Measurements from ENCODE around the gene TFPT.

Gene TFPT

DNA sequence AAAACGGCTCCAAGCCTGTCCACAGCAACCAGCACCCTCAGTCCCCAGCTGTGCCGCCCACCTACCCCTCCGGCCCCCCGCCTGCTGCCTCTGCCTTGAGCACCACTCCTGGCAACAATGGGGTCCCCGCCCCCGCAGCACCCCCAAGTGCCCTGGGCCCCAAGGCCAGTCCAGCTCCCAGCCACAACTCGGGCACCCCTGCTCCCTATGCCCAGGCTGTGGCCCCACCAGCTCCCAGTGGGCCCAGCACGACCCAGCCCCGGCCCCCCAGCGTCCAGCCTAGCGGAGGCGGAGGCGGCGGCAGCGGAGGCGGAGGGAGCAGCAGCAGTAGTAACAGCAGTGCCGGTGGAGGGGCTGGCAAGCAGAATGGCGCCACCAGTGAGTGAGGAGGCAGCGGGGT is 32.7 kb upstream of the TFPT start:
- no peak for DNase-seq

DNA sequence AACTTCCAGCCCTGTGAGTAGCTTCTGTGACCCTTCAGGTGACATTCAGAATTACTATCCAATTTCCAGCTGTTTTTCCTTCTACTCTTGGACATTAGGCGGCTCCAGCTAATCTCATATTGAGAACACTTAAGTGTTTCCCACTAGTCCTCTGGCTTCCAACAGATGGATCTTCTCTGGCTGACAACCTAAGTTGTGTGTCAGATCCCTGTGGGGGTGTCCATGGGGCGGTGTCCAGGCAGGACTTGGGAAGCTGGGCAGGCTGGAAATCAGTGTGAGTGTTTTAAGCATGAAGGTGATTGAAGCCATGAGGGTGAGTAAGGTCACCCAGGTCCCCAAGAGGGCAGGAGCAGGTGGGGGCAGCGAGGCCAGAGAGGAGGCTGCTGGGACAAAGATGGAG is 32.2 kb upstream of the TFPT start:
- no peak for DNase-seq

DNA sequence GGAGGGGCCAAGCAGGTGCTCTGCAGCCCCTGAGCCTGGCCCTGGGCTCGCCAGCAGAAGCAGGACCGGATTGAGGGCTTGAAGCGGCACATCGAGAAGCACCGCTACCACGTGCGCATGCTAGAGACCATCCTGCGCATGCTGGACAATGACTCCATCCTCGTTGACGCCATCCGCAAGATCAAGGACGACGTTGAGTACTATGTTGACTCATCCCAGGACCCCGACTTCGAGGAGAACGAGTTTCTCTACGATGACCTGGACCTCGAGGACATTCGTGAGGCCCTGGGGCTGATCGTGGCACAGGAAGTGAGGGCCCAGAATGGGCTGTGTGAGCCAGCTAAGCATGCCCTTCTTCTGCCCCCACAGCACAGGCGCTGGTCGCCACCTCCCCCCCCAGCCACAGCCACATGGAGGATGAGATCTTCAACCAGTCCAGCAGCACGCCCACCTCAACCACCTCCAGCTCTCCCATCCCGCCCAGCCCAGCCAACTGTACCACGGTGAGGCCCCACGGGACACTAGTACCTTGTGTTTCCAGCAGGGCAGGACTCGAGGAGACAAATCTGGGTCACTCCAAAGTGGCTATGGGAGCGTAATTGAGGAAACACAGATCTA is 30.2 kb upstream of the TFPT start:
- no peak for DNase-seq

DNA sequence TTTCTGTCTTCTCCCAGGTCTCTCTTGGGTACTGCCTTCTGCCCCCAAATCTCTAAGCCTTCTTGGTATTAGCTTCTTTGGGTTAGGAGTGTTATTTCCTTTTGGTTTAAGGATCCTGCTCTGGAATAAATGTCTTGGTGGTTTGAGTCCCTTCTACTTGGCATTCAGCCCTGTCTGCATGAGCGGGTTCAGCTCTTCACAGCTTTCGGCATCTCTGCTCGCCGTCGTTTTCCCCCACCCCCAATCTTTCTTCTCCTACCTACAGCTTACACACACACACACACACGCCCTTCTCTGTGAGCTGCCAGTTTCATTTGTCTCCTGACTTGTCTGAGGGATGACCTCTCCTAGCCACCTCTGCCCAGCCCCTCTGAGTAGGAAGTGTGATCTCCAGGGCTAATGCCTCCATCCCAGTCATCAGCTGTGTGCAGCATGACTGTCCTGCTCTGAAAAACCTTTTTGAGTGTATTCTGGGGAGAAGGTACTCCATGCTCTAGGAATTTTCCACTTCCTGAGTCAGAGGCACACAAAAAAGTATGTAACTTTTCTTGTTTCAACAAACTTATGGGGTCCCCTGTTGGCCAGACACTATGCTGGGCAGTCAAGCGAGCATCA is 26.8 kb upstream of the TFPT start:
- DNase-seq, result no peak

DNA sequence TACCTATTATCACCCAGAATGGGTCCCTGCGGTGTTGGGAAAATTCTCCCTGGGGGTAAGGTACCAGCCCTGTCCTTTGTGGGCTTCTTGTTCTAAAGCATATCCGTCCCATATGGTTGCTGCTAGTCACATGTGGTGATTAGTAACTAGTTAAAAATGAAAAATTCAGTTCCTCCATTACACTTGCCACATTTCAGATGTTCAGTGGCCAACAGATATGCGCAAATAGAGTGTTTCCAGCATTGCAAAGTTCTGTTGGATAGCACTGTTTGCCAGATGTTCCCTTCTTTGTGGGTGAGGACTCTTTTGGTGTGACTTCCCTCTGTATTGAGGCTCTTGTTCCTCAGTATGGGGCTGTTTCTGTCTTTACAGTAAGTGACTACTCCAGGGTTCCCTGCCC is 25.9 kb upstream of the TFPT start:
- no peak for DNase-seq

DNA sequence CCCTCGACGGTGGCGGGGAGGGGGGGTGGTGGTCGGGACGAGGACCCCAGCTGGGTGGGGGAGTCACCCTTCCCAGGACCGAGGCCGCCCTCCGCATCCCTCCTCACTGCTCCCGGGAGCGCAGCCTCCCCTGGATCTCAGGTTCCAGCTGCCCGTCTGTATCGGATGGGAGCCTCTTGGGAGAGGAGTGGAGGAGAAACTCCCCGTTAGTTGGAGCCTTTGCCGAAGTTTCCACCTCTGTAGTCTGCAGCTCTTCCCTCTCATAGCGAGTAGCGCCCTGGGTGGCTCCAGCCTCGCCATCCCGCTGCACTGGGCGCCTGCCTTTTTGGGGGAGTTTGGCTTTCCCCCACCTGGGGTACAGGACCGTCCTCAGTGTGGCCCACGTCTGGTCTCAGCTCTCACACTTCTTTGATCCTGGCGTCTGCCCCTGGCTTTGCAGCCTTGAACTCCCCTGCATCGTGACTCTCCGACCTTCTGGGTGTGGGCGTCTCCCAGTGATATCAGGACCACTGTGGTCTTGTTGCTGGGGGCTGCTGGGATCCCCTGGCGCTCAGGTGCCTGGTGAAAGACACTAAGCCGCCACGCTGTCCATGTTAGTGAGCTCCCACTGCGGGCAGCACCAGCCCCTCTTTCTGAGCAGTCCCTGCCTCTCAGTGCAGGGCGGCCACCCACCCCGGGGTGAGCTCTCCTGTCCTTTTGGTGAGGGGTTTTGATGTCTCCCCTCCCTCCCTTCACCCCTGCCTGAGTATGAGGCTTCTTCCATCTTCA is 23.2 kb upstream of the TFPT start:
- DNase-seq, result no peak

DNA sequence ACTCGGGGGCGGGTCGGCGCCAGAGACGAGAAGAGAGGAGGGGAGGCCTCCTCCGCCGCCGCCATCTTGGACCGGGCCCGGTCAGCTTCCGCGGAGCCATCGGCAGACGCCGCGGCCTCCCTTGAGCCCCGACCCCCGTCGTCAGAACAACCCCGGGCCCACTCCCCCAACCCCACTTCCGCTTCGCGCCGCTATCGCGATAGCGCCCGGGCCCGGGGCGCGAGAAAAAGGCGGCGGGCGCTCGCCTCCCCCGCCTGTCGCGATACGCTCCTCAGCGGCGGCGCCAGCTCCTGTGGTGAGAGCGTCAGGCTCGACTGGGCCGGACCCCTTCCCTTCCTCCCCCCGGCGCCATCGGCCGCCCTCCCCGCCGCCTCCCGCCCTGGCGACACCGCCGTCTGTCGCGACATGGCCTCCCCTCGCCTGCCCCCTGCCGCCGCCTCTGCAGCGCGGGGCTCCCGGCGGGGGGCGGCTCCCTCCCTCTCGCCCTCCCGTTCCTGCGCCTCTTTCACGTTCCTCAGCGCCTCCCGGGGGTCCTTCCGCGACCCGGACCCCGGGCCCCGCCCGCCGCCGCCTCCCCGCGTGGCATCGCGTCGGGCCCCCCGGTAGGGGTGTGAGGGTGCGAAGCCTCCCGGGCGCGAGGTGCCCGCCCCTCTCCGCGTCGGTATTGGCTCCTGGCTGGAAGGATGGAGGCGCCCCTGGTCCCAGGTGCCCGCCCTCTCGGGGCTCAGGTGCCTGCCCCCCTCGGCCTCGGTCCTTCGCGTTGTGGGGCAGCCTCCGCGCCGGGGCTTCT is 22.4 kb upstream of the TFPT start, which contains the start of gene CNOT3:
TSS of gene CNOT3 (plus strand) at position 64 of the 790 bp plus-strand sequence. CDS start 5,217 bp downstream, outside the sequence.
- DNase-seq, result no peak

DNA sequence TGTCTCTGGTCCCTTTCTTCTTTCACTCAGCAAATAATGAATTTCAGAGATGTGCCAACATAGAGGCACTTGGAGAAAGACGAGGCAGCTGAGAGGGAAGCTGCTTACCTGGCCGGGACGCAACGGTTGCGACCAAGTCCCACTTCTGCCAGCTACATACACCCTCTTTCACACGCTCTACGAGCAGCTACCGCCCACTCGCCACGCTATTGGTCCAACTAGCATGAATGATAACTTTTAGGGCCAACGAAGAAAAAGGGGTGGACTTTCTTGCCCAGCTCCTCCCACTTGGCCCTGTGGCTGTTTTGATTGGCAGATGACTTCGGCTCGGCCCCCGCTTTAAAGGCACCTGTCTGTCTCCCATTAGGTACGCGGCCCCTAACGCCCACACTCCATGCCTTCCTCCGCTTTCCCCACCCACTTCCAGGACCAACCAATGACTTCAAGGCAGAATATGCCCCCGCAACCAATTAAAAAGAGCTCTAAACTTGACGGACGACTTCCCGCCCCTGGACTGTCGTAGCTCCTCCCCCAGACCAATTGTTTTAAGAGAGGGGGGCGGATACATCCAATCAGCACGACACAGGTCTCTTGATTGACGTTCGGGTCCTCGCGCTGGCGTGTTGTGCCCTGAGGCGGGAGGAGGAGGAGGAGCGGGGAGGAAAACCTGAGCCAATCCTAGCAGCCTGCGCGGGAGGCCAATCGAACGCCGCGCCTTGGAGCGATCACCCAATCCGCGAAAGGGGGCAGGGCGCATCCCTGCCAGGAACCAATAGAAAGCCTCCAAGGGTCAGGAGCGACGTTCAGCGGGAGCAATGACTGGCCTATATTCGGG is 21.6 kb upstream of the TFPT start:
- peak; percentile 100 for DNase-seq

DNA sequence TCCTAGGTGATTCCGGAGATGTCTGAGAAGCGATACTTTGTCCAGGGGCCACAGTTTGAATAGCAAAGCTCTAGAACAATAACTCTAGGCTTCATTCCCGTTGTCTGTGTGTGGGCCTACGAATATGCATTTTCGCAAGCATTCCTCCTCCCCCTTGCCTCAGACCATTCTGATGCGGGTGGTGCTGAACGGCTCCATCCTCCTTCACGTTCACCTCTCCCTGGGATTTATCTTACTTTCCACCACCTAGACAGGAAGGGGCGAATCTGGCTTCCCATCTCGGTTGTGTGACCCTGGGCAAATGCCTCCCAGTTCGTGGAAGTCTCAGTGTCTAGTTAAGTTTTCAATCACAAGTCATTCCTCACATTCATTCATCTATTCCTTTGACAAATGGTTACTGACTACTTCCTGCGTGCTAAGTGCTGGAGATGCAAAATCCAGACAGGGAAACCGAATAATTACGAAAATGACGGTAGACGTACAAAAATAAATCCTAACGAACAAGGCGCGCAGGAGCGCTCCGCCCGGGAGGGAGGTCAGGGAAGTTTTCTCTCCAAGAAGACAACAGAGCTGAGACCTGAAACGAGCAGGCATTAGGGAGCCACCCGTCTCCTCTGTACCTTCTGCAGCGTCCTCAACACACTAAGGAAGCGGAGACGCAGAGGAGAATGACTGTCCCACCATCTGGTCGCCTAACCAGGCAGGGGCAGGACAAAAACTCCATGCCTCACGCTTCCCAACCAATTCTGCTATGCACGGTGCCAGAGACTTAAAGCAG is 20.8 kb upstream of the TFPT start:
- DNase-seq, result no peak

DNA sequence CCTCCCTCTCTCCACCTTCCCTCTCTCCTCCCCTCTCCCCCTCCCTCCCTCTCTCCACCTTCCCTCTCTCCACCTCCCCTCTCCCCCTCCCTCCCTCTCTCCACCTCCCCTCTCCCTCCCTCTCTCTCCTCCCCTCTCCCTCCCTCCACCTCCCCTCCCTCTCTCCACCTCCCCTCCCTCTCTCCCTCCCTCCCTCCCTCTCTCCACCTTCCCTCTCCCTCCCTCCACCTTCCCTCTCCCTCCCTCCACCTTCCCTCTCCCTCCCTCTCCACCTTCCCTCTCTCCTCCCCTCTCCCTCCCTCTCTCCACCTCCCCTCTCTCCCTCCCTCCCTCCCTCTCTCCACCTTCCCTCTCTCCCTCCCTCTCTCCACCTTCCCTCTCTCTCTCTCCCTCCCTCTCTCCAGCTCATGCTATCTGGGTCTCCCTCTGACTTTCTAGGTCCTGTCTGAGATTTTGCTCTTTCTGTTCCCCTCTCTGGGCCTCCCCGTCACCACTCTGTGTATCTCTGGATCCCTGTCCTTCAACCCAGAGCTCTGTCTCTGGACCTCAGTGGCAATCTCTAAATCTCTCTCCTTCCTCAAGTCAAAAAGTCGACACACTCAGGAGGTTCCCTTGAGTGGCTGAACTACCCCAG is 18.6 kb upstream of the TFPT start:
- no peak for DNase-seq

DNA sequence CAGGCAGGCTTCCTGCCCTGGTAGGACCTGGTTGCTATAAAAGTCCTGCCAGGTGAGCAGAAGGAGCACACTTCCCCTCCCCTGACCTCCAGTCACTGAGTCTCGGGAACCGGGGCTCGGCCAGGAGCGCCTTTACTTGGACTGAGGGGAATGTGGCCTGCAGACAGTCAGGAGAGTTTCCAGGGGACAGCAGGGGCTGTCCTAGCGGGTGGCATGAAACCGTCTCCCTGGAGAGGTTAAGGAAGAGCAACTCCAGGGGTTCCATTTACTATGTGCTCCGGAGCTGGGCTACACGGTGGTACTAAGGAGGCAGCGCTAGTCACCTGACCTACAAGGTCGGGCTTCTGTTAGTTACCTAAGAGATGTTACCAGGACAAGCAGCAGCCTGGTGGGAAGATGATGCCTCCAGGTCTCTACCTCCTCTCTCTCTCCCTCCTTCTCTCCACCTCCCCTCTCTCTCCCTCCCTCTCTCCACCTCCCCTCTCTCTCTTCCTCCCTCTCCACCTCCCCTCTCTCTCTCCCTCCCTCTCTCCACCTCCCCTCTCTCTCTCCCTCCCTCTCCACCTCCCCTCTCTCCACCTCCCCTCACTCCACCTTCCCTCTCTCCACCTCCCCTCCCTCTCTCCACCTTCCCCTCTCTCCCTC is 18.0 kb upstream of the TFPT start:
- DNase-seq, result no peak

DNA sequence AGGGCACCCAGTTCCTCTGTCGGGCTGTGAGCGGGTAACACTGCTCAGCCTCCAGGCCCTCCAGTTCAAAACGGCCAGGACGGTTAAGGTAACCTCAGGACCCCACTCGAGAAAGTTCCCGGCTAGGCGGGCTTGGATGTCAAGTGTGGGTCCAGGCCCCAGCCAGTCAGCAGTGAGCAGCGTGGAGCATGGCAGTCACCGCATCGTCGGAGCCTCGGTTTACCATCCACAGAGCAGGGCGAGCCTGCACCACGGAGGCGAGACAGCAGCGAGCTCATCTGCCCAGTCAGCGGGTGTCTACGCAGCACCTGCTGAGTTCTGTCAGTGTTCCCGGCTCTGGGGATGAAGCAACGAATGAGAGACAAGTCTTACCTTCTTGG is 14.2 kb upstream of the TFPT start:
- DNase-seq, result no peak

DNA sequence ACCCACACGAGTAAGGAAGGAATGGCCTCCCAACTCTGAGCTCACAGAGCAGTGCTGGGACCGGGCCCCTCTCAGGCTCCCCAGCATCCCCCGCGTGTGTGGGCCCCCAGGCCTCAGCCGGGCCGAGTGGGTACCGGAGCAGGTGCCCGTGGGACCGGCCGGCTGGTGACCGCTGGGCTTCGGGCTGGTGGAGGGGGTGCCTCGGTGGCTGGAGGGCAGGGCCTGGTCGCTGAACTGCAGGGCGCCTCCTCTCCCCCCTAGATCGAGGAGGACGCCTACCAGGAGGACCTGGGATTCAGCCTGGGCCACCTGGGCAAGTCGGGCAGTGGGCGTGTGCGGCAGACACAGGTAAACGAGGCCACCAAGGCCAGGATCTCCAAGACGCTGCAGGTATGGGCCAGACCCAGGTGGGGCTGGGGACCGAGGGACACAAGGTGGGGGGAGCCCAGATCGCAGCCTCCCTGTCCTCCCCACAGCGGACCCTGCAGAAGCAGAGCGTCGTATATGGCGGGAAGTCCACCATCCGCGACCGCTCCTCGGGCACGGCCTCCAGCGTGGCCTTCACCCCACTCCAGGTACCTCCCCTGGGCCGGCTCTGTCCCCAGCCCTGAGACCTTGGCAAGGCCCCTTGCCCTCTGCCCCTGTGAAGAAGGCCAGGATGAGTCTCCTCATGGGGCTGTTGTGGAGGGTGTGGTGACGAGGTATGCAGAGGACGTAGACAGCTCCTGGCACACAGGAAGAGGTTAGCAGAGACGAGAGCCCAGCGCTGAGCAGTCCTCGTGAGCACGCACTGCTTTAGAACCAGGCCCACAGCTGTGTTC is 13.5 kb upstream of the TFPT start:
- no peak for DNase-seq

DNA sequence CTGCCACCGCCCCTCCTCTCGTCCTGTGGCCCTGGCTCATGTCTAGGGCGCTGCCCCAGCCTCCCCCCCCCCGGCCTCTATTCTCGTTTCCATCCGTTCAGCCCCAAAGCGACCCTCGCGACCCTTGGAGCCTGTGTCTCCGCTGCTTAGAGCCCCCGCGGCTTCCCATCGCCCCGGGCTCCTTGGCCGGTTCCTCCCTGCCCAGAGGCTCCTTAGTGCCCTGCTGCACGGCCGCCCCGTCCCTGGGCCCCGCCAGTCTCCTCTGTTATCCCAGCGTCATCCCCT is 12.9 kb upstream of the TFPT start:
- DNase-seq, result no peak

DNA sequence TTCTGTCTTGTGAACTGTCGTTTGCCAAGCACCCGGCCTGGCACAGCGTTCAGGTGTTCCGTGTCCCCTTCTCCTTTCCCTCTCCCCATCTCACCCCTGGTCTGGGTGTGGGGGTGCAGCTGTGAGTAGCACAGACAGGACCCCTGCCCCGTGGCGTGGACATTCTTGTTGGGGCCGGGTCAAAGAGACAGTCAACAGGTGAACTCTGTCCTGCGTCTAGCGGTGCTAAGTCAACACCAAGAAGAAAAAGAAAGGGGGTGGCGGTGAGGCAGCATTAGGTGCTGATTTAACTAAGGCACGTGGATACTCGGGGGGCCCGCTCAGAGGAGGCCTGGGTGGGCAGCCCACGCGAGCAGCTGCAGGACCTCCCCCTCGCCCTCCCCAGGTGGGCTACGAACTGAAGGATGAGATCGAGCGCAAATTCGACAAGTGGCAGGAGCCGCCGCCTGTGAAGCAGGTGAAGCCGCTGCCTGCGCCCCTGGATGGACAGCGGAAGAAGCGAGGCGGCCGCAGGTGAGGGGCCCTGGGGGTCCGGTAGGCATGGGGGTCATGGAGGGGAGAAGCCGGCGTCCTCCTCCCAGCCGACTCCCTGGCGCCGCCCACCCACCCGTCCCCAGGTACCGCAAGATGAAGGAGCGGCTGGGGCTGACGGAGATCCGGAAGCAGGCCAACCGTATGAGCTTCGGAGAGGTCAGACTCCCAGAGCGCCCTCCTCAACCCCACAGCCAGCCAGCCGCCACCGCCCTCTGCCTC is 12.4 kb upstream of the TFPT start:
- no peak for DNase-seq

DNA sequence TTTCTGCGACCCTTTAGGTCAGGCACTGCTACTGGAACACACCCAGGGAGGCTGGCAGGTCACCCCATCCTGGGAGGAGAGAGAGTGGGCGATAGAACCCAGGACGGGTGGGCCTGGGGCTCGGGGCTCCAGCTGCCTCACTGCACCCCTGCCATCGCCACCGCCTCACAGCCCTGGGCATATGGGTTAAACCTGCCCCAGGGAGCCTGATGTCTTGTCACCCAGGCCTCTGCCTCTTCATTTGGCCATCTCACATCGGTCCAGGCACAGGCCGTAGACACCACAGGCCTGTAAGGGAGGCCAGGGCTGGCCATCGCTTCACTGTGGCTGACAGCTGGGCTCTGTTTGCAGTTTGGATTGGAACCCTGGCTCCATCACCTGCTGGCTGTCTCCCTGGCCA is 10.3 kb upstream of the TFPT start:
- no peak for DNase-seq

DNA sequence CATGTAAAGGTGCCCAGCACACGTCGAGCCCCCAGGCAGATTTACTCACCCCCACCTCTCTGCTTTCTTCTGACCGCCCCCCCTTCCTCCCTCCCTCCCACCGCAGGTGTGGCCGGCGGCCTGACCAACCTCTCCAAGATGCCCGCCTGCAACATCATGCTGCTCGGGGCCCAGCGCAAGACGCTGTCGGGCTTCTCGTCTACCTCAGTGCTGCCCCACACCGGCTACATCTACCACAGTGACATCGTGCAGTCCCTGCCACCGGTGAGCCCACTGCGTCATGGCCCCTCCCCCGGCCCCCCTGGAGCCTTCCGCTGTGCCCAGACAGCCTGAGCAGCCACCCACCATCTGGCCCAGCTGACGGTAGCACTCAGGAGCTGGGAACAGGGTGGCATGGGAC is 8.9 kb upstream of the TFPT start:
- DNase-seq, result no peak

DNA sequence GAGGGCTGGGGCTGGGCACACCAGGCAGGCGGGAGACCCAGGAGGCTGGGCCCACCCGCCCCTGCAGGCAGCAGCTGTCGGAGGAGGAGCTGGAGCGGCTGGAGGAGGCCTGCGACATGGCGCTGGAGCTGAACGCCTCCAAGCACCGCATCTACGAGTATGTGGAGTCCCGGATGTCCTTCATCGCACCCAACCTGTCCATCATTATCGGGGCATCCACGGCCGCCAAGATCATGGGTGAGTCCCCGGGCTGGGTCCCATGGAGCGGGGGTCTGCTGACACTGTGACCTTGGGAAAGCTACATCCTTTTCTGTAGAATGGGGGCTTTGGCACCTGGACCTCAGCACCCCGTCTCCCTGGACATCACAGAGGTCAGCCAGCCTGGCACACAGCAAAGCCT is 8.2 kb upstream of the TFPT start:
- DNase-seq, result no peak

DNA sequence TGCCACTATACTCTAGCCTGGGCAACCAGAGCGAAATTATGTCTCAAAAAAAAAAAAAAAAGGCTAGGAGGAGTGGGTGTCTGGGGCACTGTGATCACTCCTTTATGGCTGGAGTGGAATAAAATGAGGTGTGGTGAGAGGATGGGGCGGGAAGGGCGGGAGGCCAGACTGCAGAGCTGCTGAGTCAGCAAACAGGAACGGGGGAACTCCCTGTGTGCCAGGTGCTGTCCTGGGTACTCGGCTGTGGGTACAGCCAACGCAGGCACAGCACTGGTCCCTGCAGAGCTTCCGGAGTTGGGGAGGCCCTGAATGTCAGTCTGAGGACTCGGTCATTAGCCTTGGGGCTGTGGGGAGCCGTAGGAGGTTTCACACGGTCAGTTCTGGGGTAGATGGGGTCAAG is 5.8 kb upstream of the TFPT start:
- DNase-seq, result no peak
